GM21360 (cell line): ENCODE measurements around the gene SLC27A5.
"Not testable (repeated sequence)": the region's sequence is repeated elsewhere in the genome, so short reads cannot be mapped to it uniquely, and the experiment has no call there.

Experiments used
- ATAC-seq: cut with Tn5 transposase; IDR thresholded peaks from one replicate; pipeline ENCODE4 v1.9.1; 2021; ENCODE audit warnings: mild to moderate bottlenecking, moderate library complexity; ENCODE audit not compliant: unreplicated experiment

Gene SLC27A5

DNA sequence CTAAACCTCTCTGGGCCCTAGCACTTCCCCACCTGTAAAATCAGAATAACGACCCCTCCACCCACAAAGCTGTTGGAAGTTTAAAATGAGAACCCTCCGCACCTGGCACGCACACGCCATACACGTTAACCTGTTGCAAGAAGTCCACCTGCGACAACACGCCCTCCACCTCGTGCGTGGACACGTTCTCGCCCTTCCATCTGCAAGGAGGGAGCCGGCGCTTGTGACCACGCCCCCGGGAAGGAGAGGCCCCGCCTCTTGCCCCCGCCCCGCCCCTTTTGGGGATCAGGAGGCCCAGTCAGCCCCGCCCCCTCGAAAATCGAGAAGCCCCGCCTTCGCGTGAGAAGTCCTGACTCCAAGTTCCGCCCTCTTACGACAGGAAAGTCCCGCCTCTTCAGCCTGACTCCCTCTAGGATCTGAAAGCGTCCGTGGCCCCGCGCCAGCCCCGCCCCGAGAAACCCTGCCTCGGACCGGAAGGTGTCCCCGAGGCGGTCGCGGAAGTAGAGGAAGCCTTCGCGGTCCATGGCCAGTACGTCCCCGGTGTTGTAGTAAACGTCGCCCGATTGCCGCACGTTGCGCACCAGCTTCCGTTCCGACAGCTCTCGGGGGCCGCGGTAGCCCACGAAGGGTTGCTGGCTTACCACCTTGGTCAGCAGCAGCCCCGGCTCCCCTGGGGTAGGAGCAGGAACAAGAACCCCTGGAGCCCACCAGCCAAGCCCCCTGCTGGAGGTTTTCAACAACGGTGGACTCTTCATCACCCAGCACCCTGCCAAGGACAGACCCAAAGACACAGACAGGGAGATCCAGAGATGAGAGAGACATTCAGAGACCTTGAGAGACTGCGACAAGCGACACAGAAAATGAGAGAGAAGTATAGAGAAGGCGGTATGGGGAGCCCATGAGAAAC lies 12.5 kb downstream of the SLC27A5 start:
- peak; percentile 76 for ATAC-seq

DNA sequence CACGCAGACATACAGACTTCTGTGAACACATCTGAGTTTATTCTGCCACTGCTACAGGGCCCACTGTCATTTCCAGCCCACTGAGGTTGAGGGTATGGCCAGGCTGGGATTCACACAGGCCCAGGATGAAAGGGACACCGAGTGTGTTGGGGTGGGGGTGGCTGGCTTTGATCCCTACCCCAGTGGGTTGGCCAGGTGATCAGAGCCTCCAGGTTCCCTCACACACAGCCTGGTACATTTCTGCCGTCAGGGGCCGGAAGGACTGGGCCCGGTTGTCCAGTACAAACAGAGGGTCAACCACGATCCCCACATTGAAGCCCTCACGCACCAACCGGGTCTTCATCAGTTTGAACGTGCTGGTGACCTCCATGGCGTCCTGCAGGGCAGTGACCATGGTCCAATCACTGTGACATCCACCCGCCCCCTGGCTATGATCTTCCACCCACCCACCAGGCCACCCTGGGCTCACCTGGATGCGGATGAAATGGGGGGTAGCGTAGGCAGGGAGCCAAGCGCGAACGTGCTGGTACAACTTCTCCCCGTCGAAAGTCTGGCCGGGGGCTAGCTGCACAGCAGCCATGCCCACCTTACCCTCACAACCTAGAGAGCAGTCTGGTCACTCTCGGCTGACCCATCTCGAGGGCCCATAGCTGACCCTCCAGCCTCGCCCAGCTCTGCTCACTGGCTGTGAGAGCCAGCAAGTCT lies 13.3 kb downstream of the SLC27A5 start:
- no peak for ATAC-seq

DNA sequence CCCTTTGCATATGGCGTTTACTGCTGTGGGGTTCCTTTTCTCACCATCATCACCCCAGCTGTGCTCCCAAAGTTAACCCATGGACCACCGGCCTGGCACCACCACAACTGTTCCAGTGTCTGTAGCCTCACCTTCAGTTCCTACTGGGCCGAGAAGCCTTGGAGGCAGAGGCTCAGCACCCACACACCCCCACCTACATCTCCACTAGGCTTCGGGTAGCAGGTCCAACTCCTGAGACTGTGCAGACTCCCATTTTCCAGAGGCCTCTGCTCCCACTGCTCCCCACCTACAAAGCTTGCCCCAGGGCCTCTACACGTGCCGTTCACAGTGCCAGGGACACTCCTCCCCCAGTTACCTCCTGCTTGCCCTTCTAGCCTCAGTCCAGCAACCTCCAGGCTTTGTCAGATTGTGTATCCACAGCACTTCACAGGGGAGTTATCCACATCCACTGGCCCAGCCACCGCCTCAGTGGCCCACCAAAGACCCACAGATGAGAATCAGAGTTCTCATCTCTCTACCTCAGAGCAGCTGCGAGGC lies 14.1 kb downstream of the SLC27A5 start:
- ATAC-seq = no peak

DNA sequence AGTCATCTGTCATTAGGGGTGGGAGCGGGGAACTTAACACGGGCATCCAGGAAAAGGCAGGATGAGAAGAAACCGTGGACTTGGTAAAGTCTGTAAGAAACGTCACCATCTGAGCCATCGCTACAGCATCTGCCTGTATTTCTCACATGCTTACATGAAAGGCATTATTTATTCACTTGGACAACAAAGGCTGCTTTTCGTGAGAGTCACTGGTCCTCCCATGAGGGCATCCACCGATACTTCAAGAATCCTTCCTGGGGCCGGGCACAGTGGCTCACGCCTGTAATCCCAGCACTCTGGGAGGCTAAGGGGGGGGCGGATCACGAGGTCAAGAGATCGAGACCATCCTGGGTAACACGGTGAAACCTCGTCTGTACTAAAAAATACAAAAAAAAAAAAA lies 19.5 kb downstream of the SLC27A5 start:
- ATAC-seq = no peak

DNA sequence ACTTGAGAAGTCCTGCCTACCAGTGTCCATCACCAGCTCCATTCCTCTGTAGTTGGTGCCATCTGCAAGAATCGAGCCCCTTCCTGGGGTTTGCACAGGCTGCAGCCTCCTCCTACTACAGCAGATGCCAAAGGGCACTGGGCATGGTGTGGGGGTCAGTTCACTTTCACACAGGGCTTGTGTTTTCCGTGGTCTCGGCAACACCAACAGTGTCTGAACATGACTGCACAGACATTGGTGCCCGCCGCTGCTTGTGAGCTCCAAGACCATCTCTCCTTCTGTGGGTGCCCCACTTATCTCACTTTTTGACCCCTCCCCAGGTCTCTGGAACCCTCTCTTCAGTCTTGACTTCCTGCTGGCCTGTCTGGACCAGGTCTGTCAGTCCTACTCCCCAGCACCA lies 20.4 kb downstream of the SLC27A5 start:
- ATAC-seq = no peak

DNA sequence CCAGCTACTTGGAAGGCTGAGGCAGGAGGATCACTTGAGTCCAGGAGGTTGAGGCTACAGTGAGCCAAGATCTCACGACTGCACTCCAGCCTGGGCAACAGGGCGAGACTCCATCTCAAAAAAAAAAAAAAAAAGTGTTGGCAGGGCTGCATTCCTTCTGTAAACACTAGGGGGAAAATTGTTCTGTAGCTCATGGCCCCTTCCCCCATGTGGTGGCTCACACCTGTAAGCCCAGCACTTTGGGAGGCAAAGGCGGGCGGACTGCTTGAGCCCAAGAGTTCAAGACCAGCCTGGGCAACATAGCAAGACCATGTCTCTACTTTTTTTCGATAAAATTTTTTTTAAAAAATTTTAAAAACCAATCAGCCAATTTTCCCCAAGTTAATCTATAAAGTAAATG lies 27.4 kb downstream of the SLC27A5 start:
- ATAC-seq = not testable (repeated sequence)

DNA sequence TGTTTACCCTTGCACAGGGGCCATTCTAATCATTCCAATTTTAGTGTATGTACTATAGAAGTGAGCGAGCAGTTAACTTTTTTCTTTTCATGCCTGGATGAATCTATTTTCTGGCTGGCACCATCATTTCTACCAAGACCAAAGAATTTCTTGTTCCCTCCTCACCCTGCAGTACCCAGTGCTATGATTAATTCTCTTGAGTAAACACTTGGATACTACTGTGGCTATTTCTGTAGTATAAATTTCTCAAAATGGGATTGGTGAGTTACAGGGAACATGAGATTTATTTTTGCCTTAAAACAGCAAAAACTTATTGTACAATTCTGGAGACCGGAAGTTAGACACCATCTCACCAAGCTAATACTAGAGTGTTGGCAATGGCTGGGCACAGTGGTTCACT lies 28.0 kb downstream of the SLC27A5 start:
- no peak for ATAC-seq

DNA sequence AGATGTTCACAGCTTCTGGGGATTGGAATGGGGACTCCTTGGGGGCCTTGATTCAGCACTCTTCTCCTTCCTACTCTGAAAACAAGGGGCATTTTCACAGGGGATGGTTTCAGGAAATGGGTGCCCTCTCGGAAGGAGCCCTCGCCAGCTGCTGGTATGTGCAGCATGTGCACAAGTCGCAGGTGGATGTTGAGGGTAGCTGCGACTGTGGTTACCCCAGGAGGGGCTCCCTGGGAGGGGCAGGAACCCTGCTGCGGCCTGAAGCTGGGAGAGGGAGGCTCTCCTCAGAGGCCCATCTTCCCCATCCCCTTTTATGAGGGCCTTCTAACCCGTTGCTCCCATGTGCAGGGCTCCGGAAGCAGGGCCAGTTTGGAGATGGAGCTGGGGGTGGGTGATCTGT lies 29.4 kb downstream of the SLC27A5 start:
- no peak for ATAC-seq

DNA sequence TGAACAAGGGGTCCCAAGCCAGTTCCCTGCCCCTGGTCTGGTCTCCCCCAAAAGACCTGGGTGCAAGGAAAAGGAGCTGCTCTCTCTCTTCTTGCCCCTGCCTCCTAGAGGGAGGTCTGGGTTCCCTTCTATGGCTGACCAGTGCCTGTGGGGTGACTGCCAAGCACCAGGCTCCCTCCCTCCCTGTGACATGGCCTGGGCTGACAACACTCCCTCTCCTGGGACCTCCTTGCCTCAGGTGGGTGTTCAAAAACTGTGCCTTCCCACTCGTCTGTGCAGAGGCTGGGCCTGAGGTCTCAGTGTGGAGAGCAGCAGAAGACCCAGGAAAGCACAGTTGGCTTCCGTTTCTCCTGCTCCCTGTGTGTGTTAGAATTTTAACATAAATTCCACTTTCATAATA lies 31.0 kb downstream of the SLC27A5 start:
- no peak for ATAC-seq

DNA sequence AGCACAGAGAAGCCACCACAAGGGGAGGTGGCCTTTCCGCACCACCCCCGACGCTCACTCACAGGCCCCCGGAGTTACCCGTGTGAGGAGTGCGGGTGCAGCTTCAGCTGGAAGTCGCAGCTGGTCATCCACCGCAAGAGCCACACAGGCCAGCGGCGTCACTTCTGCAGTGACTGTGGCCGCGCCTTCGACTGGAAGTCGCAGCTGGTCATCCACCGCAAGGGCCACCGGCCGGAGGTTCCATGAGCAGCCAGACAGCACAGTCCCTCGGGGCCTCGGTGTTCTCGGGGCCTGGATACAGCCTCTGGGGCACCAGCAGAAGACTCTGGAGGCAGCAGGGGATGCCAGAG lies 31.3 kb downstream of the SLC27A5 start:
- no peak for ATAC-seq

DNA sequence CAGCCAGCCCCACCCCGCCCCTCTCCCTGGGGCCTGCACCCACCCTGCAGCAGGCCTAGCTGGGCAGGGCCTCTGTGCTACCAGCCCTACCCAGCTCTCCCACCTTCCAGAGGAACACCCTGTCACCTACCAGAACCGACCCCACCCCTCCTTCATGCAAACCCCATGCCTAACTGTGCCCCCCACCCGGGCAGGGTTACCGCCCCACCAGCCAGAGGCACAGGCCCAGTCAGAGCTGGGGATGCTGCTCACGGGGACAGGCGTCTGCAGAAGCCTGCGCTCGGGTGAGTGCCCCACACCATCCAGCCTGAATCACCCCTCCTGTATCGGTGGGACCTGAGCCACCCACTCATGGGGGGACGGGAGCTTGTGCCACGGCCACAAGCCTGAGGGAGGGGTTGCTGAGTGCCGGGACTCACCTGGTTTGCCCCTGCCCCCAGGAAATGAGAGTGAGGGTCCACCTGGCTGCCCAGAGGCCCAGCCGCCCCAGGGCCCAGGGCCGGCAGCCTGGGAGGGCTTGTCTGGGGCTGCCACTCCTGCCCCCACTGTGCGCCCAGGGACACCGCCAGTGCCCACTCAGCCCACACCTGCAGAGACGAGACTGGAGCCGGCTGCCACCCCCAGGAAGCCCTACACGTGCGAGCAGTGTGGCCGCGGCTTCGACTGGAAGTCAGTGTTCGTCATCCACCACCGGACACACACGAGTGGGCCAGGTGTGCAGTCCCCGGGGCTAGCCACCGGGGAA lies 31.9 kb downstream of the SLC27A5 start:
- ATAC-seq = no peak

DNA sequence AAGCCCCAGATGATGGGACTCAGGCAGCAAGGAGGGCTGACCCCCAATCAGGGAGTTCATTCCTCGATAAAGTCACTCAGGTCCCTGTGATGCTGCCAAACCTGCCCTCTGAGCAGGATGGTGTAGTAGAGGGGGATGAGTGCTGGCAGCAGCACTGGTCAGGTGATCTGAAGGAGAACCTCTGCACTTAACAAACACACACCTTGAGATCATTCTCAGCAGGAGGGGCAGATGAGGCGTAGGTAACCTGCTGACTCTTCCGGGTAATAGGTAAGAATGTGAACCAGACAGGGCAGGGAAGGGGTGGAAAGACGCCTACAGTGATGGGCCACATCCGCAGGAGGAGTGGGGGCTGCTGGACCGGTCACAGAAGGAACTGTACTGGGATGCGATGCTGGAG lies 32.5 kb downstream of the SLC27A5 start:
- ATAC-seq = no peak

DNA sequence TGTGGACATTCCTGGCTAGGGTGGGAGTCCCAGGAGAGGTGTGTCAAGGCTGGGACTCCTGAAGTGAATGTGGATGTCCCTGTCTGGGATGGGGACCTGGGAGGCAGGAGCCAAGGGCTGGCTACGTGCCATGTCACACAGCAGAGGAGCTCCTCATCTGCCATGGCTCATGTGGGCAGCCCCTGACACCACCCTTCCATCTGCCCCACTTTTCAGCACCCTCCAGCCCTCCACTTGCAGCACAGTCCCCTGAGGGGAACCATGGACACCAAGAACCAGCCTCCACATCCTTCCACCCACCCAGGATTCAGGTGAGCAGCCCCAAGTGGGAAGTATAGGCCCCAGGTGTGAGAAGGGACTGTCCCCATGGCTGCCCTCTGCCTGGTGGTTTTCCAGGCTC lies 33.9 kb downstream of the SLC27A5 start:
- ATAC-seq = no peak

DNA sequence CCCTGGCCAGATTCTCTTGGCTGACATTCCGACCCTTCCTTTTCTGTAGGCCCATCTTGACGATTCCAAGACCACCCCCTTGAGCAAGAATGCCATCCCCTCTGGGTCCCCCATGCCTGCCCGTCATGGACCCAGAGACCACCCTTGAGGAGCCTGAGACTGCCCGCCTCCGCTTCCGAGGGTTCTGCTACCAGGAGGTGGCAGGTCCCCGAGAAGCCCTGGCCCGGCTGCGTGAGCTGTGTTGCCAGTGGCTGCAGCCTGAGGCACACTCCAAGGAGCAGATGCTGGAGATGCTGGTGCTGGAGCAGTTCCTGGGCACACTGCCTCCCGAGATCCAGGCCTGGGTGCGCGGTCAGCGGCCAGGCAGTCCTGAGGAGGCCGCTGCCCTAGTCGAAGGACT lies 34.7 kb downstream of the SLC27A5 start:
- ATAC-seq = no peak

DNA sequence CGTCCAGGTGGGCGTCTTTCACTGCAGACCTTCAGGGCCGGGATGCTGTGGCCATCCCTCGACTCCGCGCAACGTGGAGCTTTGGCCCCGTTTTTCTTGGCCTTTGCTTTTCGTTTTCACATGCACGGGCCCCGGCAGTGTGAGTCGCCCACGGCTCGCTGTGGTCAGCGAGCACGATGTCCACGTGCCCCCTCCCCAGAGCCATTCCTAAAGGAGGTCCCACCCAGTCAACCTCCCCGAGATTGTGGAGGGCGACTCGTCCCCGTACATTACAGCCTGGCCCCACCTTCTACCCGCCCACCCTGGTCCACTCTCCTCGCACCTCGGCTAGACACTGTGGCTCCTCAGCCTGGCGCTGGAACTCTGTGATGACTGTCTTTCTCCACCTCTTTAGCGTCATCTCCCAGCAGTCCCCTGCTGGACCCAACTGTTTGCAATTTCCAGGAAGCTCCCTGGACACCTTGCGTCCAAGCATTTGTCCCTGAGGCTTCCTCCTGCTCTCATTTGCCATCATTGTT lies 35.2 kb downstream of the SLC27A5 start:
- no peak for ATAC-seq

DNA sequence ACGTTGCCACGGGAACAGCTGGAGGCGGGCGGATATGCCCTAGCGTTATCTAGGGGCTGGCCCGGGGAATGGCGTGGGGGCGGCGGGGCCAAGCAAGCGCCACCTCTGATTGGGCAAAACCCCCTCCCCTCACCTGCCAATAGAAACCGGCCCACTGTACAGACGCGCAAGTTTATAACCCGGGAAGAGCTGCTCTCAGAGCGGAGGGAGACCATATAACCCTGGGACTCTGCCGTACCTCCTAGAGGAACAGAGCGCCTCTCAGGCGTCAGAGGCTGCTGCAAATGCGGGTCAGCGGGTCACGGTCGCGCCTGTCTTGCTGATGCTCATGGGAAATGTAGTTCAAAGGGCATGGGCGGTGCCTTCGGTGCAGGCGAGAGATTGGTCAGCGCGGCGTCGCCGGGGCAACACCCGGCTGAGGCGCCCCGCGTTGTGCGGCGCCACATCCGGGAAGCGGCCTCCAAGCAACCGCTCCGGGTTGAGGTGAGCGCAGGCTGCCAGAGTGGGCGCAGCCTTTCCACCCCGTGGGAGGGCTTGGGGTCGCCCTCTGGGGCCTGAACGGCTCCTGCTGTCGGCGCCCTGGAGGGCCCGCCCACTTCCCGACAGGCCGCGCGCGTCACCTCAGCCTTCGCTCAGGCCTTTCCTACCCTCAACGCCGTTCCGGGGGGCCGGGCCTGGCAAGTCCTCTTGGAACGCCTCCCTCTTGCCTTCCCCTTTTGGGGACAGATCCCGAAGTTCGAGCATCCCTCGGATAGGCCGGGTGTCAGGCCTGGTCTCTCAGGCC lies 35.9 kb downstream of the SLC27A5 start, which contains the start of gene ZNF446:
ZNF446 (plus strand) TSS at position 639 of the 784 bp plus-strand sequence. CDS start 867 bp downstream, outside the sequence.
- ATAC-seq = peak; percentile 68

DNA sequence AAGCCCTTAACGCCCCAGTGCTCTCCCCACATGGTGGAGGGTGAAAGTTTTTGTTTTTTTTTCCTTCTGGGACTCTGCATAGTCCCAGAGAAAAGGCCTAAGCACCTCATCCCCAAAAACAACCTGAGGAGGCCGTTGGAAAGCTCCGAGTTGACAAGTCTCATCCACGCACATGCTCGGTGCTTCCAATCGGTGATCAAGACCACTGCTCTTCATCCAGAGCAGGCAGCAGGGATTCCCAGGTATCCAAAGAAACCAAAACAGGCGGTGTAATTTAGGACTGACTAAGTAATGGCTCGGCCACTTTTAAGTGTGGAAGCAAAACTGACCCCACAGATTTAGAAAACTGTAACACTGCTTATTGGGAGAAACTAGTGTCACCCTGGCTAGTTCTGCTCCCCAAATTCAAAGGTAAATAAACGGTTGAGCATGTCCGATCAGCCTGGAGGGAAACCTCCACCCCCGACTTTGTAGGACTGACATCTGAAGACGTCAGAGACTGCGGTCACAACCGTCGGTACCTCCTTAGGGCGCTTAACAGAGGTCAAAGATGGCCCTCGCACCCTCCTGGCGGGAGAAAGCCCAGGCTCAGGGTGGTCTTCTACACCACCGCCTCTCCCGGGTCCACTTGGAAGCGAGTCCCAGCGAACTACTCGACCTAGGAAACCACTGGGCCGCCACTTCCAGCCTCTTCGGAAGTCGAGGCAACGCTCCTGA lies 36.6 kb downstream of the SLC27A5 start:
- ATAC-seq = no peak

DNA sequence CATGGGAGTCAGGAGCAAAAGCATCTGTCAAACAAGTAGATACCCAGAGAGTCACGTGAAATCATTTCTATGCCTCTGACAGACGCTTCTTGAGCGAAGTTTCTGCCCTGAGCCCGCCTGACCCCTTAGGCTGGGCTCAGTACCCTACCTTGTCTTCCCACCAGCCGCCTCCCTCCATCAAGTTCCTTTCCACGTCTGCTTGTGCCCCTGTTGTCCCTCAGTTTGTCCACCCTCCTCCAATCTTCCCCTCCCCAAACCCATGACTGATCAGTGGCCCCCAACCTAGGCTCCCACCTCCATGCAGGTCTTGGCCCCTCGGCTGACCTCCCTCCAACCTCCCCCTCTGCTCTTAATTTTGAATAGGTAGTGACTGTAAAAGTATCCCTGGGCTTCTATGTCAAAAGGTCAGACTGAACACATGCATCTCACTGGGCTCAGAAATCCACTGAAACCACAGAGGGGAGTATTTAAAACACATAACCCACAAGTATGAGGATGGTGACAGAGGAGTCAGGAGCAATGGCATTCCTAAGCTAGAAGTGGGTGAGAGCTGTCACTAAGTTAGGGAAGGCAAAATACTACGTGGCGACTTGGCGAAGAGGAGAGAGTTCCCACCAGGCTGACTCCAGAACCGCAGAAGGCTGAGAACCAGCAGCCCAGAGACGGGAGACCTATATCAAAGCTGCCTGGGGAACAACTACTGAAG lies 37.3 kb downstream of the SLC27A5 start:
- ATAC-seq = no peak

DNA sequence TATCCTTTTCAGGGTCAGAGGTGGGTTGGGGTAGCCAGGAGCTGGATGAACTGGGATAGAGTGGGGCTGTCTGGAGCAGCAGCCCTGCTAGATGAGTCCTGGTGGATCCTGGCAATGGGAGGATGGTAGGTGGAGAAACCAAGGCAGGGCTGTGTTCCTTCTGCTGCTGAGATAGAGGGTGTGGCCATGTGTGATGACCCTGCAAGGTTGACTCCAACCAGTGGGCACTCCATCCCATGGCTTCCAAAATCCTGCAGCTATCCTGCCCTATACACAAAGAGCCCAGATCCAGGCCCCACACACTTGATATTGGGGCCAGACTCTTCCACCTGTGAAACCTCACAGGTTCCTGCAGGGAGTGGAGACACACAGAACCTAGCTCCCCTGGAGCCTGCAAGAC lies 38.0 kb downstream of the SLC27A5 start:
- no peak for ATAC-seq
